Immature natural killer cell (primary cell): Measurements from ENCODE around the gene GPC6. TPM values are rescaled to one million over a fixed set of nuclear protein-coding genes. Genes with fewer than 3 reads are reported as not detected.

Source experiments
- DNase-seq, 3 donors: peaks; one replicate each; pipeline ENCODE4 v3.0.0; 2022; ENCODE audit warnings: mixed read lengths in 1 of 3
- H3K27ac Mint-ChIP-seq, 6 donors: one replicate each; pipeline ENCODE4 v1.8.0; 2020; ENCODE audit warnings: mixed read lengths in 6 of 6, mild to moderate bottlenecking in 5 of 6, inconsistent platforms in 4 of 6, moderate library complexity in 3 of 6
- H3K27me3 Mint-ChIP-seq, 3 donors: one replicate each; pipeline ENCODE4 v1.8.0; 2020 to 2021; ENCODE audit warnings: low read depth in 3 of 3, mild to moderate bottlenecking in 3 of 3, mixed read lengths in 3 of 3, moderate library complexity in 3 of 3, inconsistent platforms in 1 of 3
- H3K36me3 Mint-ChIP-seq, 3 donors: one replicate each; pipeline ENCODE4 v1.8.0; 2020; ENCODE audit warnings: mixed read lengths in 3 of 3, inconsistent platforms in 2 of 3, mild to moderate bottlenecking in 2 of 3
- H3K4me1 Mint-ChIP-seq, 2 donors: one replicate each; pipeline ENCODE4 v1.8.0; 2020; ENCODE audit warnings: inconsistent platforms in 2 of 2, mild to moderate bottlenecking in 2 of 2, mixed read lengths in 2 of 2, moderate library complexity in 1 of 2
- H3K4me3 Mint-ChIP-seq, 5 donors: one replicate each; pipeline ENCODE4 v1.8.0; 2020; ENCODE audit warnings: mild to moderate bottlenecking in 5 of 5, mixed read lengths in 5 of 5, inconsistent platforms in 3 of 5, moderate library complexity in 3 of 5
- H3K9me3 Mint-ChIP-seq, 6 donors: one replicate each; pipeline ENCODE4 v1.8.0; 2020; ENCODE audit warnings: mild to moderate bottlenecking in 6 of 6, mixed read lengths in 6 of 6, inconsistent platforms in 4 of 6, moderate library complexity in 3 of 6
- polyA plus RNA-seq, 3 donors: library from polyadenylated mRNA; unstranded; fragments of 300-500 nt; fragmentation: Illumina TruSeq; gene quantifications; one replicate each; pipeline ENCODE4 v1.2.3, GENCODE V29; 2021

The GPC6 gene
- polyA plus RNA-seq, 3 donors from 2014 or later, result not detected

DNA sequence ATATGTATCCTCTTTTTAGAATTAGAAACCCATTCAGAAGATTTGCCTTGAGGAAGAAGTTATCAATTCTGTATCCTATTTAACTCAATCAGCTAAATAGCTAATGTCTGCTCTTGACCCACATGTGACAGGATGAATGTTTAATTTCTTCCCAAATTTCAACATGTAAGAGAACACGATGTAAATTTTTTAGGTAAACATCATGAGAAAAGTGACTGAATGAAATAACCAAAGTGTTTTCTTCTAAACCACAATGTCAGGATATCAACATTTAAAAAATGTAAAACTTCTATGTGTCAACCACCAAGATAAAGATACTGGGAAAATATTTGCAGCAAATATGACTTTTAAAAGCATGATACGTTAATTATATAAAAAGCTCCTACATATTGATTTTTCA, 950.4 kb downstream of the GPC6 start:
- no peak overlapping the region for H3K27ac Mint-ChIP-seq
- H3K4me3 Mint-ChIP-seq, result no peak overlapping the region
- peaks cover 0 to 8% of the 10 kb centered on the region in 2 donors for H3K4me1 Mint-ChIP-seq
- no peaks in the 10 kb centered on the region for H3K36me3 Mint-ChIP-seq
- DNase-seq, result no peak
- peaks cover 4 to 5% (median 4%) of the 10 kb centered on the region in 3 donors for H3K27me3 Mint-ChIP-seq
- no peaks in the 10 kb centered on the region for H3K9me3 Mint-ChIP-seq

DNA sequence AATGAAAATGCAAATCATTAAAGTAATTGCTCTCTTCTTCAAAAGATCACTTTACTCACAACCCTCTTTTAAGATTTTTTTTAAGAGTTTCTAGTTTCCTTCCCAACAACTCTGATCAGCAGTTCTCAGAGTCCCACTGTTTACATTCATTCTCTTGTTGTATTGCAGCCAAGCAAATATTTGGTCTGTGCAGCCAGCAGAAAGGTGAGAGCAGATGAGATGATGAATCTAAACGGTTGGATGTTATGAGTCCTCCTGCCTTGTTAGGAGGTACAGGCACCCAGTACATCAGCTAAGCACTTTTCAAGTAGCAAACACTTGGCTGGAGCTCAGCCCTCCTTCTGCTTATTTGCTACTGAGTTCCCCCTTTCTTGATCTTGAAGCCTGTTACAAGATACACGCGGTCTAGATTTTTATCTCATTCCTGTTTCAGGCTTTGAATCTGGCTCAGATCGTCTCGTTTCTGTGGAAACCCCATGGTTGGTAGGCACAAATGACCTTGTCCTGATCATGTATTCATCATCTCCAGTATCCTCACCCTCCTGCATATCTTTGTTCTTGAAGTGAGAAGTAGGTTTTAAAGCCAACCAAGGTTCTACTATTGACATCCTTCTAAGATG, 952.1 kb downstream of the GPC6 start:
- no peak overlapping the region for H3K4me3 Mint-ChIP-seq
- peaks cover 0 to 8% of the 10 kb centered on the region in 2 donors for H3K4me1 Mint-ChIP-seq
- peaks cover 0 to 4% (median under 1%) of the 10 kb centered on the region in 3 donors for H3K27me3 Mint-ChIP-seq
- peaks cover 0 to 1% (median 0%) of the 10 kb centered on the region in 6 donors for H3K9me3 Mint-ChIP-seq
- no peak for DNase-seq
- no peaks in the 10 kb centered on the region for H3K36me3 Mint-ChIP-seq
- peak overlapping the region in 1 of 6 donors; percentile 29 for H3K27ac Mint-ChIP-seq

DNA sequence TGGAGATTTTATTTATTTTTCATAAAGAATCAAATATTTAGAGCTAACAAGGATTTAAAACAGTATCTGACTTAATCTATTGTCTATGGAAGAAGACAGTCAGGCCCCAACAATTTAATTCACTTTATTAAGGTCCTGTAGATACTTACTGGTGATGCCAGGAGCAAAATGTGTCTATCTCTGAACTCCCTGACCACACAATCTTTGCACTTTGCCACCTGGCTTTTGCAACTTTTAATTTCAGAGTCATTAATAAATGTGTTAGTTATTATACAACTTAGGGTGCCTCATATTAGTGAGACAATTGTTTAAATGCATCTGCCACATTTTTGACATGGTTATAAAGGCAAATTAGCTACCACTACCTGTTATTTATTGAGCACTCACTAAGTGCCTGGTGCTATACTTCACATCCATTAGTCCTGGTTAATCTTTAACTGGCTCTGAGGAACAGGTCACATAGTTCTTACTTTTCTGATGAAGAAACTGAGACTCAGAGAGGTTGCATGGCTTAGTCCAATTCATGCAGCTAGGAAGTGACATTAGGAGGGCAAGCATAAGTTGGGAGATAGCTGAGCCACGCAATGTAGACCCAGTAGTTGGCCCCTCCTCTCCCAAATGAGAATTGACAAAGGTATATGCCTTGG, 955.0 kb downstream of the GPC6 start:
- H3K36me3 Mint-ChIP-seq, result no peaks in the 10 kb centered on the region
- peaks cover 0 to 1% (median 0%) of the 10 kb centered on the region in 6 donors for H3K9me3 Mint-ChIP-seq
- H3K27ac Mint-ChIP-seq, result no peak overlapping the region
- peaks cover 0 to 7% of the 10 kb centered on the region in 2 donors for H3K4me1 Mint-ChIP-seq
- DNase-seq, result no peak
- H3K4me3 Mint-ChIP-seq, result no peak overlapping the region
- H3K27me3 Mint-ChIP-seq, result peaks cover 0 to 5% (median 2%) of the 10 kb centered on the region in 3 donors

DNA sequence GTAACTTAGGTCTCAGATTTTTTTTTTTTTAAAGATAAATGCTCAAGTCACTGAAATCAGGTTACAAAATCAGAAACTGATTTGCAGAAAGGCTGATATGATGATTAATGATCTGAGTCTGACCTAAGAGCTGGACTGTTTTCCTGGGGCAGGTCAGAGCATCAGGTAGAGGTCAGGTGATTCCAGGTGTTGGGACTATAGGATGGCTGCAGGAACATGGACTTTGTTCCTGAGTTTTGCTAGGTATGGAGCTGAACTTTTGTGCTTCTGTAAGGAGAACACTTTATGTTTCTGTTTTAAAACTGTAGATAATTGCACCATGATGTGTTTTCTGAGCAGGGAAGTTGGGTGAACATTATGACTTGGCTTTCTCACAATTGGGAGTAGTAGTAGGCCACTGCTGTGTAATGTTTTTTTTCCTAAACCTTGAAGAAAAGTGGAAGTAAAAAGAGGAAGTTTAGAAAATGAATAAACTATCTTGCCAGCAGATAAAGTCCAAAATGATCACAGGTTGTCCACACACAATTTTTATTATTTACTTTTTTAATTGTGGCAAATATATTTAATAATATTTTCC, 955.7 kb downstream of the GPC6 start:
- peaks cover 0 to 5% (median 2%) of the 10 kb centered on the region in 3 donors for H3K27me3 Mint-ChIP-seq

DNA sequence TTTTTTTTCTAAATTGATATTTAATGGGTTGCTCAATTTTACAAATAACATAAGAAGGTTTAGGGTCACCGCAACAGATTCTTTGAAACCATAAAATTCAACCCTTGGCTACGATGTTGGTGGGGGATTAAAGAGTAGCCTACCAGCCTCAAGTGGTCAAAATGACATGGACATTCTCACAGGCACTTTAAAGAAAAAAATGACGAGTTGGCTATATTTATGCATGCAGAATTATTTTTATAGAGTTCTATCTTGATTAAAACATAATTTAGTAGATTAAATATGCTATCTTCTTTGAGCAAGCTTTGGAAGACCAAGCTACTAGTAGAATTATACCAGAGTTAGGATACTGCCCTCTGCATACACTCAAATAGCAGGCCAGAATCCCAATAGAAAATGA, 959.9 kb downstream of the GPC6 start:
- peaks cover 0 to 5% (median 1%) of the 10 kb centered on the region in 3 donors for H3K27me3 Mint-ChIP-seq
- no peak for DNase-seq
- no peak overlapping the region for H3K27ac Mint-ChIP-seq
- no peaks in the 10 kb centered on the region for H3K4me1 Mint-ChIP-seq
- peaks cover 0 to 1% (median 0%) of the 10 kb centered on the region in 6 donors for H3K9me3 Mint-ChIP-seq
- H3K4me3 Mint-ChIP-seq, result no peak overlapping the region
- no peaks in the 10 kb centered on the region for H3K36me3 Mint-ChIP-seq

More for the DNA sequence above, 955.7 kb downstream of the GPC6 start:
- DNase-seq, result no peak
- no peaks in the 10 kb centered on the region for H3K36me3 Mint-ChIP-seq
- no peak overlapping the region for H3K4me3 Mint-ChIP-seq
- H3K4me1 Mint-ChIP-seq, result peaks cover 0 to under 1% of the 10 kb centered on the region in 2 donors
- no peak overlapping the region for H3K27ac Mint-ChIP-seq
- H3K9me3 Mint-ChIP-seq, result peaks cover 0 to 1% (median 0%) of the 10 kb centered on the region in 6 donors

DNA sequence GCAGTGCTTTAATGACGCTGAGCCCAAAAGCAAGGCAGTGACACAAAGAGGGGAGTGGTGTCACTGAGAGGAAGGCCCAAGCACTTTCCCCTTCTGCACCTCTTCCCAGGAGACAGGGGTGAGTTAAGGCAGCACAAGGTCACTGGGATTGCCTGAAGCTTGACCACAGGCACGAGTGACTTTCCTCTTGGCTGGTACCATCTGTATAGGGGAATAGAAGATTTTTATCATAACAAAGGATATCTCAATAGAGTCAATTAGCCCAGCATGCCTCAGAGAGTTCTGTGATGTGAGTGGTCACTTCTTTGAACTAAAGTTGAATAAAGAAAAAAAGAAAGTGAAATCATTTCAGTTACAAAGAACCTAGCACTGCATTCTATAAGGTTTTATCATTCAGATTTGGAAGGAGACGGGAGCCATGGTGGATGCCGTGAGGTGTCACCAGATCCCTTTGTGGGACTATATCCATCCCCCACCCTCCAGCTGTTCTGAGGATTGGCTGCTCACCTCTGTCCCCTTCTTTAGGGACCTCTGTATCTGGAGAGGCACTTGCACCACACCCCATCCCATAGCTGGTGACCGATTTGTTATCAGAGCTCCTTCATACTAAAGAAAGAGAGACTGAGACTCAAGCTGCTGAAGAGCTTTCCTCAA, 961.7 kb downstream of the GPC6 start:
- H3K27me3 Mint-ChIP-seq, result peaks cover 0 to 5% (median 1%) of the 10 kb centered on the region in 3 donors
- H3K9me3 Mint-ChIP-seq, result no peaks in the 10 kb centered on the region
- no peak overlapping the region for H3K27ac Mint-ChIP-seq
- H3K4me1 Mint-ChIP-seq, result no peaks in the 10 kb centered on the region
- H3K36me3 Mint-ChIP-seq, result no peaks in the 10 kb centered on the region
- no peak overlapping the region for H3K4me3 Mint-ChIP-seq
- DNase-seq, result no peak

DNA sequence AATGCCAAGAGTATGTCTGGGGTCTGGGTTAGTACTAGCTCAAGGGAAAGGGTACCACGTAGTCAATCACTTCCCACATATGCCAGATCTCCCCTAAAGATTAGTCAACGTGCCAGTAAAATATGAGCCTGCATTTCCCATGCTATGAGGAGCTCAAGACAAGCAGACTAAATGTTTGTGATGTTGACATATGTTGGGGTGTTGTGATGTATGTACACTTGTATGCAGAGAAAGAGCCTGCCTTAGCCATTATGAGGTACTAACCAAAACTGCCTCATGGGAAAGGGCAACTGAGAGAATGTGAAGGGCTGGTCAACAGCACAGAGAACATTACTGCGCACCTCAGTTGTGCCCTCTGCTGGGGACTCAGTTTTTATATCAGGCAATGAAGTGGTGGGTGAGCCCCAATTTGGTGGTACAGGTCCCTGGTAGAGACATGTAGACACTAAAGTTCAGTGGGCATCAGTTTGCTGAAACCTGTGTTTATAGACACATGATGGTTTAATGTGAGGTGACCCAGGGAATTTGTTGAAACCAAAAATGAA, 965.9 kb downstream of the GPC6 start:
- Mint-ChIP-seq H3K27me3 (peaks cover 1 to 5% (median 3%) of the 10 kb centered on the region in 3 donors), H3K4me3 (no peak overlapping the region), H3K27ac (no peak overlapping the region), H3K36me3 (no peaks in the 10 kb centered on the region), H3K9me3 (no peaks in the 10 kb centered on the region), H3K4me1 (peaks cover 12 to 19% of the 10 kb centered on the region in 2 donors)
- DNase-seq, result no peak

DNA sequence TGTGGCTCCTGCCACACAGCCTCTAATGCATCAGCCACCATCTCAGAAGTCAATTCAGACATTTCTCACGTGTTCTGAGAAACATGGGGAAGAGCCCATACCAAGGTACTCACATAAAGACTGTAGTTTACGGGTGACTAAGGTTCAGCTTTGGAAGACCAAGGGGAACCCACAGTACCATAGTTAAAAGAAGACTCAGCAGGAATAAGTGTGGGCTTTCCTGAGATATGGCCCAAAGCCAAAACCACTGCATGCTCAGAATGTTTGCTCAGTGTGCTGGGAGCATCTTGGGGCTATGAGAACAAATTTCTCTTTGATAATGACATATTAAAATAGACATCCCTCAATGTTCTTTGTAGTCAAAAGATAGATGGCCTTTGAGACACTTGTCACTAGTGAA, 969.1 kb downstream of the GPC6 start:
- peaks cover 0 to 6% (median 3%) of the 10 kb centered on the region in 3 donors for H3K27me3 Mint-ChIP-seq
- no peak for DNase-seq

DNA sequence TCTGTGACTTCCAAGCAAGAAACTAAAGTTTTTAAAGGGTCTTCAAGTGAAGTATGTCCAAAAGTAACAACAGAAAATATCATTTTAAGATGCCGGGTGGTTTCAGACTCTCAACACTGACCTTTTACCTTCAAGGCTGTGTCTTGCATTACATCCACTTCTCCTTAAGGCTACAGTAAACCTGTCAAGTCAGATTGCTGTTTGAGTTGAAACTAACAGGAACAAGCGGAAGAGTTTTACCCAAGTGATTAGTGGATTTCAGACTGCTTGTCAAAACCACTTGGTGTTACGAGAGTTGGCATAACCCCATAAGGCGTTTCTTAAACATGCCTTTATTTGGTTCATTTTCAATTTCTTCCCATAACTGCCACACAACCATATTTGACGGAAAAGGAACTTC, 969.8 kb downstream of the GPC6 start:
- Mint-ChIP-seq H3K27ac (no peak overlapping the region), H3K9me3 (no peaks in the 10 kb centered on the region), H3K27me3 (peaks cover 0 to 6% (median 3%) of the 10 kb centered on the region in 3 donors), H3K4me3 (peak overlapping the region in 1 of 5 donors; percentile 5), H3K4me1 (peaks cover 24 to 39% of the 10 kb centered on the region in 2 donors), H3K36me3 (no peaks in the 10 kb centered on the region)
- DNase-seq, result no peak

More for the DNA sequence above, 969.1 kb downstream of the GPC6 start:
- H3K4me1 Mint-ChIP-seq, result peaks cover 24 to 39% of the 10 kb centered on the region in 2 donors
- no peak overlapping the region for H3K27ac Mint-ChIP-seq
- H3K4me3 Mint-ChIP-seq, result no peak overlapping the region
- no peaks in the 10 kb centered on the region for H3K9me3 Mint-ChIP-seq
- H3K36me3 Mint-ChIP-seq, result no peaks in the 10 kb centered on the region

DNA sequence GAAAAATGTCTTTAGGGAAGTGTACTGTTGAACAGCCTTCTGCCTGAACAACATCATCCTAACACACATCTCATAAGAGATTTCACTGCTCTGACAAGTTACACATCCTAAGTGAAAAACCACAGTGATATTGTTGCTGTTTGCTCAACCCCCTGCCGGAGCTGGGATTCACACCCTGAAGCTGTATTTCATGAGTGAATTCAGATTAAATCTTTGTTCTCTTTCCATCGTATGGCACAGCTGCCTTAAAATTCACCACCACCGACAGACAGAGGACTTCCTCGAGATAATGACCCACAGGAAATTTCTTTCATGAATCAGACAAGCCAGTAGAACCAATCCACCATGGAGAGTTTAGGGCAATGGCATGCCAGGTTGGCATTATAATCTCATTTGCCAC, 972.1 kb downstream of the GPC6 start:
- Mint-ChIP-seq H3K27ac (peak overlapping the region in 2 of 6 donors; percentile 2 to 14), H3K36me3 (no peaks in the 10 kb centered on the region)

DNA sequence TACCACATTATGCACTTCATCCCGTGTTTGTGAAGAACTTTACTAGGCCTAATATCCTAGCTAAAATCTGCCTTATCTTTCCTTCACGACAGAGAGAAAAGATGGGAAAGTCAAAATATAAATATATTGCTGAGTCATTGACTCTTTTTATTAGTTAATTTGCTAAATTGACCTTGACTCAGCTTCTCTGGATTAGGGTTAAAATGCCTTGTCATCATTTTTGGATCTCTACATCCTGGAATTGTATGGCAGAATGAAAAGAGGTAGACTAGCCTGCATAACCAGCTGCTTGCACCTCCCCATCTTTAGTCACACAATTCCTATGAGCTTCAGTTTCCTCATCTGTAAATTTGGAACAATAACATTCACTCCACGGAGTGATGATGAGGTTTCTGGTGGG, 972.5 kb downstream of the GPC6 start:
- no peak for DNase-seq
- H3K4me3 Mint-ChIP-seq, result no peak overlapping the region
- peak overlapping the region in 1 of 6 donors; percentile 2 for H3K27ac Mint-ChIP-seq

More for the DNA sequence above, 972.1 kb downstream of the GPC6 start:
- H3K9me3 Mint-ChIP-seq, result peaks cover 0 to 2% (median 0%) of the 10 kb centered on the region in 6 donors
- peak overlapping the region in 1 of 5 donors; percentile 2 for H3K4me3 Mint-ChIP-seq
- DNase-seq, result peak in 2 of 3 donors; percentile 3 to 10
- peaks cover 0 to 6% (median 3%) of the 10 kb centered on the region in 3 donors for H3K27me3 Mint-ChIP-seq
- H3K4me1 Mint-ChIP-seq, result peaks cover 24 to 39% of the 10 kb centered on the region in 2 donors

DNA sequence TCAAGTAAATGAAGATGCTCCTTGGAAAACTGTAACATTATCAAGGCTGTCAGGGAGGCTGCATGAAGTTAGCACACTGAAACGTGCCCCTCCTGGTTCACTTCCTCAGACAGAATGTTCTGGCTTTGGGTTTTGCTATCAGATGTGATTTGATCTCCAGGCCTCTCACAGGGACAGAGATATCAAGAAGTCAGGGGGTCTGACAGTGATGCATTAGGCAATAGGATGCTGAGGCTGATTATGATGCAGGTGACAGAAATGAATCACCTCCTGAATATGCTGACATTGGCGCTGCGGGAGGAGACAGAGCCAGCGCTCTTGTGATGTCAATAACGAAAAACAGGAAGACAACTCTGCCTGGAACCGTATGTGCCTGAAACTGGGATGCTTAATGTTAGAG, 974.4 kb downstream of the GPC6 start:
- H3K27ac Mint-ChIP-seq, result no peak overlapping the region
- DNase-seq, result no peak
- H3K36me3 Mint-ChIP-seq, result no peaks in the 10 kb centered on the region
- peaks cover 0 to 5% (median 3%) of the 10 kb centered on the region in 3 donors for H3K27me3 Mint-ChIP-seq
- no peak overlapping the region for H3K4me3 Mint-ChIP-seq
- peaks cover 21 to 35% of the 10 kb centered on the region in 2 donors for H3K4me1 Mint-ChIP-seq
- H3K9me3 Mint-ChIP-seq, result peaks cover 0 to 2% (median 0%) of the 10 kb centered on the region in 6 donors

More for the DNA sequence above, 972.5 kb downstream of the GPC6 start:
- Mint-ChIP-seq H3K4me1 (peaks cover 24 to 39% of the 10 kb centered on the region in 2 donors), H3K36me3 (no peaks in the 10 kb centered on the region), H3K27me3 (peaks cover 0 to 7% (median 3%) of the 10 kb centered on the region in 3 donors), H3K9me3 (peaks cover 0 to 2% (median 0%) of the 10 kb centered on the region in 6 donors)

DNA sequence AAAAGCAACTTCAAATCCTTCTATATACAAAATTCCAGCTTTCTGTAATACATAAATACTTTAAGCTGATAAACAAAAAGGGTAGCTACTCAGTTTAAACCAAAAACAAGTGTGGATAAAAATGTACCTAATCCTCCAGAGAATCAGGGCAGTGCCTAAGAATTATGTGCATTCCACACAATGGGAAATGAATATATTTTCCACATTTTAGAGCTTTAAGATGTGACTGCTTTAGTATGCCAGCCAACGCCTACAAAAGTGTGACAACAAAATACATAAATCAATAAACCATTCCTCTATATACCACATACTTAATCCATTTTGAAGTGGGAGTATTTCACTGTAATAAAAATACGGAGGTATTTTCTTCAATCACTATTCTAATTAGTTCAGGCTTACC, 977.6 kb downstream of the GPC6 start:
- Mint-ChIP-seq H3K9me3 (peaks cover 0 to 2% (median 0%) of the 10 kb centered on the region in 6 donors), H3K4me3 (no peak overlapping the region), H3K36me3 (no peaks in the 10 kb centered on the region), H3K27me3 (peaks cover 0 to 6% (median 2%) of the 10 kb centered on the region in 3 donors), H3K27ac (no peak overlapping the region), H3K4me1 (peaks cover 2 to 6% of the 10 kb centered on the region in 2 donors)
- DNase-seq, result no peak
